ENCODE results near the gene BANF2.
"Not testable (repeated sequence)": the region's sequence is repeated elsewhere in the genome, so short reads cannot be mapped to it uniquely, and the experiment has no call there.

Gene BANF2

GRCh38 chr20:17657898-17658647, 41.7 kb upstream of the BANF2 start:
- Histone ChIP-seq H3K9me3 (ENCODE audit: insufficient read depth, low read length, severe bottlenecking) (no peaks in the 10 kb centered on the region), H3K79me2 (ENCODE audit: insufficient read depth, low read length) (peaks cover 31% of the 10 kb centered on the region), H2AFZ (ENCODE audit: low read depth, low read length) (no peak overlapping the region), H3K27ac (ENCODE audit: low read length) (no peak overlapping the region), H3K4me2 (ENCODE audit: insufficient read depth, low read length) (no peak overlapping the region), H3K4me3 (ENCODE audit: low read depth in 1 of 2, low read length in 2 of 2) (no peak overlapping the region), H3K27me3 (ENCODE audit: insufficient read depth, low read length, poor library complexity) (no peaks in the 10 kb centered on the region), H3K9ac (ENCODE audit: low read depth, low read length) (no peak overlapping the region), H3K36me3 (ENCODE audit: insufficient read depth, low read length) (peaks cover 57% of the 10 kb centered on the region), H4K20me1 (ENCODE audit: insufficient read depth, low read length) (peaks cover 28% of the 10 kb centered on the region; the same call in 1 of the 2 replicates), H3K4me1 (ENCODE audit: insufficient read depth, low read length) (no peaks in the 10 kb centered on the region)
- no peak for DNase-seq
- ATAC-seq (ENCODE audit: insufficient read depth, low read depth) = no peak
- TF ChIP-seq, protein P1, sequence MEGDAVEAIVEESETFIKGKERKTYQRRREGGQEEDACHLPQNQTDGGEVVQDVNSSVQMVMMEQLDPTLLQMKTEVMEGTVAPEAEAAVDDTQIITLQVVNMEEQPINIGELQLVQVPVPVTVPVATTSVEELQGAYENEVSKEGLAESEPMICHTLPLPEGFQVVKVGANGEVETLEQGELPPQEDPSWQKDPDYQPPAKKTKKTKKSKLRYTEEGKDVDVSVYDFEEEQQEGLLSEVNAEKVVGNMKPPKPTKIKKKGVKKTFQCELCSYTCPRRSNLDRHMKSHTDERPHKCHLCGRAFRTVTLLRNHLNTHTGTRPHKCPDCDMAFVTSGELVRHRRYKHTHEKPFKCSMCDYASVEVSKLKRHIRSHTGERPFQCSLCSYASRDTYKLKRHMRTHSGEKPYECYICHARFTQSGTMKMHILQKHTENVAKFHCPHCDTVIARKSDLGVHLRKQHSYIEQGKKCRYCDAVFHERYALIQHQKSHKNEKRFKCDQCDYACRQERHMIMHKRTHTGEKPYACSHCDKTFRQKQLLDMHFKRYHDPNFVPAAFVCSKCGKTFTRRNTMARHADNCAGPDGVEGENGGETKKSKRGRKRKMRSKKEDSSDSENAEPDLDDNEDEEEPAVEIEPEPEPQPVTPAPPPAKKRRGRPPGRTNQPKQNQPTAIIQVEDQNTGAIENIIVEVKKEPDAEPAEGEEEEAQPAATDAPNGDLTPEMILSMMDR (IDR thresholded peaks at IDR 0.05; ENCODE audit: borderline replicate concordance, extremely low read depth, low read length, poor library complexity, severe bottlenecking) = no peak
- TF ChIP-seq EZH2 (IDR thresholded peaks at IDR 0.05; ENCODE audit: borderline replicate concordance, low read depth, low read length, severe bottlenecking) = no peak

- no peak overlapping the region for H3K4me2 ChIP-seq (ENCODE audit: insufficient read depth, low read length)
- peaks cover 30% of the 10 kb centered on the region; the same call in 1 of the 2 replicates for H4K20me1 ChIP-seq (ENCODE audit: insufficient read depth, low read length)
- H3K4me3 ChIP-seq (ENCODE audit: low read depth in 1 of 2, low read length in 2 of 2) = no peak overlapping the region
- no peaks in the 10 kb centered on the region for H3K27me3 ChIP-seq (ENCODE audit: insufficient read depth, low read length, poor library complexity)
- H2AFZ ChIP-seq (ENCODE audit: low read depth, low read length) = no peak overlapping the region
- no peaks in the 10 kb centered on the region for H3K4me1 ChIP-seq (ENCODE audit: insufficient read depth, low read length)
- no peak for TF ChIP-seq EZH2 (IDR thresholded peaks at IDR 0.05; ENCODE audit: borderline replicate concordance, low read depth, low read length, severe bottlenecking)
- TF ChIP-seq, protein P1 (IDR thresholded peaks at IDR 0.05; ENCODE audit: borderline replicate concordance, extremely low read depth, low read length, poor library complexity, severe bottlenecking) = no peak
- no peaks in the 10 kb centered on the region for H3K9me3 ChIP-seq (ENCODE audit: insufficient read depth, low read length, severe bottlenecking)
- H3K36me3 ChIP-seq (ENCODE audit: insufficient read depth, low read length) = peaks cover 56% of the 10 kb centered on the region
- no peak for ATAC-seq (ENCODE audit: insufficient read depth, low read depth)
- DNase-seq = no peak
- H3K9ac ChIP-seq (ENCODE audit: low read depth, low read length) = no peak overlapping the region
- peaks cover 37% of the 10 kb centered on the region for H3K79me2 ChIP-seq (ENCODE audit: insufficient read depth, low read length)
- H3K27ac ChIP-seq (ENCODE audit: low read length) = no peak overlapping the region
These were observed 41.1 kb upstream of the BANF2 start for GRCh38 chr20:17658648-17658993.

GRCh38 chr20:17659344-17659743, 40.4 kb upstream of the BANF2 start:
- H3K9me3 ChIP-seq (ENCODE audit: insufficient read depth, low read length, severe bottlenecking); H3K9ac ChIP-seq (ENCODE audit: low read depth, low read length); H3K4me3 ChIP-seq (ENCODE audit: low read depth in 1 of 2, low read length in 2 of 2); H3K27ac ChIP-seq (ENCODE audit: low read length); ATAC-seq (ENCODE audit: insufficient read depth, low read depth); H2AFZ ChIP-seq (ENCODE audit: low read depth, low read length); H3K4me2 ChIP-seq (ENCODE audit: insufficient read depth, low read length); H3K27me3 ChIP-seq (ENCODE audit: insufficient read depth, low read length, poor library complexity); H3K4me1 ChIP-seq (ENCODE audit: insufficient read depth, low read length); DNase-seq: not testable (repeated sequence)
- Histone ChIP-seq H3K79me2 (ENCODE audit: insufficient read depth, low read length) (peaks cover 44% of the 10 kb centered on the region), H3K36me3 (ENCODE audit: insufficient read depth, low read length) (peaks cover 50% of the 10 kb centered on the region), H4K20me1 (ENCODE audit: insufficient read depth, low read length) (peaks cover 29% of the 10 kb centered on the region)

DNA sequence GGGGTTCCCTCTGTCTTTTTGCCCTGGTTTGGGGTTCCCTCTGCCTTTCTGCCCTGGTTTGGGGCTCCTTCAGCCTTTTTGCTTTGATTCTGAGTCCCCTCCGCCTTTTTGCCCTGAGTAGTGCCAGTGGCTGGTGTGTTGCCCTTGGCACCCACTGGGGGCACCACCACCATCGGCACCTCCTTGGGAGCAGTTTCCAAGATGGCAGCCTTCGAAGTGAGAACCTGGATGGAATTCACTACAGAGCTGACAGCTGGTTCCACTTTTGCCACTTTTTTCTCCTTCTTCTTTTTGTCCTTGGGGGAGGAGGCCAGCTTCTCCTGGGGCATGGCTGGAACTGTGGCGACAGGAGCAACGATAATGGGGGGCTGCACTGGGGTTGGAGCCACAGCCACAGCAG, 40.0 kb upstream of the BANF2 start:
- Histone ChIP-seq H3K9ac (ENCODE audit: low read depth, low read length) (no peak overlapping the region), H3K36me3 (ENCODE audit: insufficient read depth, low read length) (peaks cover 46% of the 10 kb centered on the region), H3K4me1 (ENCODE audit: insufficient read depth, low read length) (peaks cover 10% of the 10 kb centered on the region; the same call in 1 of the 2 replicates), H2AFZ (ENCODE audit: low read depth, low read length) (no peak overlapping the region), H3K4me2 (ENCODE audit: insufficient read depth, low read length) (no peak overlapping the region), H3K79me2 (ENCODE audit: insufficient read depth, low read length) (peaks cover 49% of the 10 kb centered on the region), H3K9me3 (ENCODE audit: insufficient read depth, low read length, severe bottlenecking) (no peaks in the 10 kb centered on the region), H3K27ac (ENCODE audit: low read length) (no peak overlapping the region), H4K20me1 (ENCODE audit: insufficient read depth, low read length) (peaks cover 30% of the 10 kb centered on the region), H3K4me3 (ENCODE audit: low read depth in 1 of 2, low read length in 2 of 2) (no peak overlapping the region), H3K27me3 (ENCODE audit: insufficient read depth, low read length, poor library complexity) (no peaks in the 10 kb centered on the region)
- ATAC-seq (ENCODE audit: insufficient read depth, low read depth) = no peak
- TF ChIP-seq, protein P1 (IDR thresholded peaks at IDR 0.05; ENCODE audit: borderline replicate concordance, extremely low read depth, low read length, poor library complexity, severe bottlenecking) = peak; percentile 37
- no peak for TF ChIP-seq EZH2 (IDR thresholded peaks at IDR 0.05; ENCODE audit: borderline replicate concordance, low read depth, low read length, severe bottlenecking)
- no peak for DNase-seq
